Lower lobe of right lung (tissue), 2 donors: ENCODE data around the gene DCAKD. TPM values are rescaled to one million over a fixed set of nuclear protein-coding genes. Genes with fewer than 3 reads are reported as not detected.
A peak's percentile ranks its signal among the peaks of the same experiment; 100 is the strongest.

Experiments used
- ATAC-seq, 2 donors: fragments of 200-7000 bp; cut with Tn5 transposase; one replicate each; pipeline ENCODE4 v1.9.1; 2020 to 2022; ENCODE audit warnings: mild to moderate bottlenecking in 2 of 2, moderate library complexity in 2 of 2
- DNase-seq: peaks from one replicate; pipeline ENCODE4 v3.0.0-alpha.2; 2020
- H3K27ac ChIP-seq: fragments of 200-600 bp; one replicate; pipeline ENCODE4 v1.8.0; 2022
- H3K27me3 ChIP-seq: fragments of 200-600 bp; one replicate; pipeline ENCODE4 v1.8.0; 2022; ENCODE audit warnings: low read depth
- H3K36me3 ChIP-seq: fragments of 200-600 bp; one replicate; pipeline ENCODE4 v1.8.0; 2022; ENCODE audit warnings: mild to moderate bottlenecking
- H3K4me1 ChIP-seq: fragments of 200-600 bp; one replicate; pipeline ENCODE4 v1.8.0; 2022
- H3K4me3 ChIP-seq: fragments of 200-600 bp; one replicate; pipeline ENCODE4 v1.8.0; 2022; ENCODE audit warnings: mild to moderate bottlenecking
- H3K9me3 ChIP-seq: fragments of 200-600 bp; one replicate; pipeline ENCODE4 v1.8.0; 2022
- CTCF ChIP-seq: fragments of 200-600 bp; IDR thresholded peaks from one replicate; pipeline ENCODE4 v1.8.0; 2022; ENCODE audit warnings: antibody characterized with exemption, mild to moderate bottlenecking
- intact Hi-C: fragments of 100-400 bp; cut with DNase I; formaldehyde crosslinking; loops from one replicate; pipeline ENCODE4 v1.11.0; 2022
- long read RNA-seq: library from polyadenylated mRNA; unstranded; transcript quantifications from one replicate; pipeline ENCODE4 v2.0.0, GENCODE V29; 2021
- total RNA-seq: library from RNA; stranded (reverse); fragmentation: NEBNext Ultra II Directional; extraction: Animal tissue kit (Norgen Biotek cat#: 25700); gene quantifications from one replicate; pipeline ENCODE4 v1.2.1, GENCODE V29; 2021
- donor health status: DM: no; HTN: yes; CAD: no; lungs with severe emphysema.

The DCAKD gene
- total RNA-seq, result 20.1 TPM
- long read RNA-seq, transcript DCAKD-208 (5 exons, 2,054 nt), result major isoform, 15 of 45 reads
- long read RNA-seq, transcript DCAKD-202 (5 exons, 2,030 nt), result minor isoform, 11 of 45 reads
- long read RNA-seq, partial matches to known transcripts, result 0 of 45 reads
- long read RNA-seq, other reads (novel, unspliced or antisense), result 15 of 45 reads

DNA sequence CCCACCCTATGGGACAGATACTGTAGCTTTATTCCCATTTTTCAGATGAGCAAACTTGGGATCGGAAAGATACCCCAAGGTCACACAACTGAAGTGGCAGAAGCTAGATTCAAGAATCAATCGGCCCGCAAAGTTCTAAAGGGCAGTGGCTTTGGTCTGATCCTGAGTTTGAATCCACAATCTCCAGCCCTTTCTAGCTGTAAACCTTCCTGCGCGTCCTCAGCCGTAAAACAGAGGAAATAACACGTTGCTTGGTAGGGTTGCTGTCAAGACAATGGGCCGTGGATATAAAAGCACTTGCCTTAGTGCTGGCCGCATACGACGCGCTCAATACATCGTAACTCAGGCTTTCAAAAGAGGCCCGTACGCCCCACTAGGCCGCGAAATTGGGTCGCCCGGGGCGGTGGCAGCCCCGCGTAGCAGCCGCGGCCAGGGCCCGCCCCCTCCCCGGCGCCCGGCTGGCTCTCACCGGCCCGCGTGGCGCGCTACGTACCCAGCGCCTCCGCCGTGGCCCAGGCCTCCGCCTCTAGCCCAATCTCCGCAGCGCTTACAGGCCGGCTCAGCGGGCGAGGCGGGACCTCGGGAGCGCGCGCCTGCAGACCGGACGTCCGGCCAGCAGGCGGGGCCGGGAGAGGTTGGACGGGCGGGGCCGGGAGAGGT is at the start of gene DCAKD:
Gene DCAKD, minus strand, starts transcription at position 573 of the 660 bp plus-strand sequence. CDS start 16,747 bp downstream, outside the sequence.
- peak within 1 kb of the TSS; percentile 92 for H3K27ac ChIP-seq
- H3K9me3 ChIP-seq, result no peaks in the 10 kb centered on the region
- DNase-seq, result peak; percentile 97
- H3K4me1 ChIP-seq, result peaks cover 21% of the 10 kb centered on the region
- H3K4me3 ChIP-seq, result peak within 1 kb of the TSS; percentile 73
- H3K36me3 ChIP-seq, result no peaks in the 10 kb centered on the region
- no peaks in the 10 kb centered on the region for H3K27me3 ChIP-seq
- intact Hi-C loops, result no loop called here
- ATAC-seq, result peak; percentile 99 to 100
- no peak for TF ChIP-seq CTCF

- DNase-seq (peak; percentile 87), ATAC-seq (peak; percentile 88 to 93)
- intact Hi-C loops, result no loop called here
- Histone ChIP-seq H3K27ac (peak overlapping the region; percentile 49), H3K9me3 (no peaks in the 10 kb centered on the region), H3K4me1 (peaks cover 12% of the 10 kb centered on the region), H3K27me3 (no peaks in the 10 kb centered on the region), H3K4me3 (no peak overlapping the region), H3K36me3 (peaks cover 98% of the 10 kb centered on the region)
- peak; percentile 90 for TF ChIP-seq CTCF
Measured at GRCh38 chr17:45098869-45099616, 47.6 kb upstream of the DCAKD start.

DNA sequence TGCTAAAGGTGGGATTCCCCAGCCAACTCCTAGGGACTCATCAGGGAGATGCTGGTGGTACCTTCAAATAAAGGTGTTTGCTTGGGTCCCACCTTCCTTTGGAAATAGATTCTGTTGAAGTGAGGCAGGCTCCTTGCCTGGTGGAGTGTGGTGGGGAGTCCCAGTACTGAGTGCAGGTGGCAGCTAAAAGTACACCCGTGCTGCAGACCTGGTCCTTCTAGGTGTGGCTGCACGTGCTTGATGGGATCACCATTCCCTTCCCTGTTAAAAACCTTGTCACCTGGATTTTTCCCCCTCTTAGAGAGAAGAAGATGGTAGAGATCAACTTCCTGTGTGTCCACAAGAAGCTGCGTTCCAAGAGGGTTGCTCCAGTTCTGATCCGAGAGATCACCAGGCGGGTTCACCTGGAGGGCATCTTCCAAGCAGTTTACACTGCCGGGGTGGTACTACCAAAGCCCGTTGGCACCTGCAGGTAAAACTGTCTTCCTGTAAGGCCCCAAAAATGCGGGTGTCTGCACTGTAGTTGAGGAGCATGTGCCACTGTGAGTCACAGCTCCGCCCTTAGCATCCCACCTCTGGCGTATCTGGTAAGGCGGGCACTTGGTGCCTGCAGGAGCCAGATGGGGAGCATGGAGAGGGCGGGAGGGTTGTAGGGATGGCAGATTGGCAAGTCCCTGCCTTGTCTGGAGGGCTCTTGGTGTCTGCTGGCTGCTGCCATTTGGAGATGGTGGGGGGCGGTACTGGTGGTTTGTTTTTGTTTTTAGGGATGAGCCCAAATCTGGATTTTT is 46.8 kb upstream of the DCAKD start:
- Histone ChIP-seq H3K4me1 (peaks cover 20% of the 10 kb centered on the region), H3K27ac (peak overlapping the region; percentile 49), H3K9me3 (no peaks in the 10 kb centered on the region), H3K36me3 (peaks cover 97% of the 10 kb centered on the region), H3K27me3 (no peaks in the 10 kb centered on the region), H3K4me3 (no peak overlapping the region)
- intact Hi-C loops, result no loop called here
- TF ChIP-seq CTCF, result no peak
- ATAC-seq (no peak), DNase-seq (no peak)

DNA sequence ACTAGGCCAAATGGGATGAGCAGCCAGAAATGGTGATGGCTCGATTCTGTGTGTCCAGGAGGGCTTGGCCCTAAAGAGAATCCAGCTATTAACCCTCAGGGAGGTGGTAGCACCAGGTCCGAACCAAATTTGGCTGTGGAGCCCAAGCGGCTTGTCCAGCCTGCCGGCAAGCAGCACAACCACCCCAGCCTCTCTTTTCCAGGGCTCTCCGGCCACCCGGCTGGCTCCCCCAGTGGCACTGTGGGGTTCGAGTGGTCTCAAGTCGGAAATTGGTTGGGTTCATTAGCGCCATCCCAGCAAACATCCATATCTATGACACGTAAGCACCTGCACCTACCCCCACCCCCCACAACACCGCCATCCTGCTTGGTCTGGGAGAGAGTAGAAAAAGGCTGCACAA is 45.5 kb upstream of the DCAKD start:
- no peak for TF ChIP-seq CTCF
- intact Hi-C loops, result no loop called here
- Histone ChIP-seq H3K9me3 (no peaks in the 10 kb centered on the region), H3K4me3 (no peak overlapping the region), H3K27me3 (no peaks in the 10 kb centered on the region), H3K36me3 (peaks cover 88% of the 10 kb centered on the region), H3K4me1 (peaks cover 33% of the 10 kb centered on the region), H3K27ac (no peak overlapping the region)
- DNase-seq (no peak), ATAC-seq (no peak)

- DNase-seq (no peak), ATAC-seq (no peak)
- H3K36me3 ChIP-seq, result peaks cover 88% of the 10 kb centered on the region
- peak; percentile 32 for TF ChIP-seq CTCF
- H3K4me1 ChIP-seq, result peaks cover 36% of the 10 kb centered on the region
- intact Hi-C loops, result no loop called here
- no peaks in the 10 kb centered on the region for H3K9me3 ChIP-seq
- no peak overlapping the region for H3K4me3 ChIP-seq
- H3K27me3 ChIP-seq, result no peaks in the 10 kb centered on the region
- no peak overlapping the region for H3K27ac ChIP-seq
Measured at GRCh38 chr17:45096141-45096540, 44.7 kb upstream of the DCAKD start.
